A549 (cell line): ENCODE results near the gene XPNPEP2. TPM values are rescaled to one million over a fixed set of nuclear protein-coding genes. Genes with fewer than 3 reads are reported as not detected.

Experiments
- ATAC-seq, 2 experiments: fragments of 200-7000 bp in 1 of 2; fragments of >200 bp in 1 of 2; cut with Nextera tagmentation in 1 of 2; cut with Tn5 transposase in 1 of 2; 3 replicates each; pipeline versions ENCODE4 v1.8.0 to v1.9.1; 2018 to 2020; ENCODE audit warnings: mild to moderate bottlenecking in 1 of 2, moderate library complexity in 1 of 2
- CTCF ChIA-PET: fragments of 300-600 bp; sonication (Branson Sonifier 250); formaldehyde crosslinking; extraction: SDS; loops from one replicate; lab custom pipeline; 2021; ENCODE audit warnings: antibody characterized with exemption, inconsistent platforms; lab: Yijun Ruan, JAX
- POLR2A ChIA-PET: fragments of 350-600 bp; formaldehyde crosslinking; extraction: SDS; loops from one replicate; lab custom pipeline; 2021; ENCODE audit warnings: antibody characterized with exemption, inconsistent platforms; lab: Yijun Ruan, JAX
- DNase-seq, 2 experiments: peaks; one replicate each; pipeline versions ENCODE4 v3.0.0 to v3.0.0-alpha.2; 2011 to 2016; ENCODE audit warnings: low read depth in 1 of 2, low spot score in 1 of 2
- FAIRE-seq: peaks from 2 replicates; lab custom pipeline; 2011; peaks lifted over from hg19 to GRCh38; lab: Jason Lieb, UNC
- H3K27ac ChIP-seq, 2 experiments: fragments of >200 bp; sonication (Bioruptor Twin); formaldehyde crosslinking; 3 replicates each; pipeline ENCODE4 v1.5.1; 2016 to 2017
- H3K4me1 ChIP-seq: fragments of >200 bp; sonication (Bioruptor Twin); formaldehyde crosslinking; 3 replicates; pipeline ENCODE4 v1.6.1; 2016
- H3K4me2 ChIP-seq: fragments of >200 bp; sonication (Bioruptor Twin); formaldehyde crosslinking; 3 replicates; pipeline ENCODE4 v1.6.1; 2016
- H3K4me3 ChIP-seq: fragments of >200 bp; sonication (Bioruptor Twin); formaldehyde crosslinking; 3 replicates; pipeline ENCODE4 v1.5.1; 2016
- H3K9me3 ChIP-seq: fragments of >200 bp; sonication (Bioruptor Twin); formaldehyde crosslinking; 3 replicates; pipeline ENCODE4 v1.6.1; 2016
- BHLHE40 ChIP-seq: IDR thresholded peaks from 2 replicates; pipeline ENCODE4 v1.6.1; 2012; ENCODE audit warnings: low read depth, low read length, inconsistent platforms
- CBX2 ChIP-seq: fragments of 200-600 bp; sonication (generic); IDR thresholded peaks from 2 replicates; pipeline ENCODE4 v1.6.1; 2016; ENCODE audit warnings: low read depth, mild to moderate bottlenecking, borderline replicate concordance
- CBX8 ChIP-seq: fragments of 200-600 bp; sonication (generic); IDR thresholded peaks from 2 replicates; pipeline ENCODE4 v1.6.1; 2016
- EHF ChIP-seq: fragments of 250-450 bp; sonication (Bioruptor Pico); IDR thresholded peaks from 2 replicates; pipeline ENCODE4 v1.5.0; 2020; ENCODE audit warnings: mild to moderate bottlenecking
- ESRRA ChIP-seq: fragments of 150-350 bp; IDR thresholded peaks from 2 replicates; pipeline ENCODE4 v1.6.1; 2014; ENCODE audit warnings: mild to moderate bottlenecking, low read length, borderline replicate concordance
- FOSB ChIP-seq: fragments of 250-450 bp; sonication (Bioruptor Pico); IDR thresholded peaks from 2 replicates; pipeline ENCODE4 v1.5.0; 2020; ENCODE audit warnings: mild to moderate bottlenecking, moderate library complexity
- FOSL2 ChIP-seq, 2 experiments: fragments of 450-650 bp in 1 of 2; fragments of >200 bp in 1 of 2; sonication (Bioruptor Twin) in 1 of 2; formaldehyde crosslinking; IDR thresholded peaks; 2 replicates each; pipeline versions ENCODE4 v1.5.0 to v1.6.1; 2016 to 2020; ENCODE audit warnings: mild to moderate bottlenecking in 1 of 2, moderate library complexity in 1 of 2
- HEYL ChIP-seq: fragments of 250-450 bp; sonication (Bioruptor Pico); IDR thresholded peaks from 2 replicates; pipeline ENCODE4 v1.8.0; 2021; ENCODE audit warnings: mild to moderate bottlenecking, moderate library complexity
- HOXA7 ChIP-seq: fragments of 250-450 bp; sonication (Bioruptor Pico); IDR thresholded peaks from 2 replicates; pipeline ENCODE4 v1.5.0; 2020; ENCODE audit warnings: mild to moderate bottlenecking, moderate library complexity
- HOXB13 ChIP-seq: fragments of 250-450 bp; sonication (Bioruptor Pico); IDR thresholded peaks from 2 replicates; pipeline ENCODE4 v1.5.0; 2020; ENCODE audit warnings: low read depth, mild to moderate bottlenecking, moderate library complexity
- KDM1A ChIP-seq: fragments of 200-600 bp; sonication (generic); IDR thresholded peaks from 2 replicates; pipeline ENCODE4 v1.6.1; 2016; ENCODE audit warnings: low read depth, mild to moderate bottlenecking
- NPAS2 ChIP-seq: fragments of 250-450 bp; sonication (Bioruptor Pico); IDR thresholded peaks from 2 replicates; pipeline ENCODE4 v1.8.0; 2022; ENCODE audit warnings: mild to moderate bottlenecking, moderate library complexity, borderline replicate concordance
- POLR2AphosphoS2 ChIP-seq: conservative IDR thresholded peaks from 2 replicates; pipeline ENCODE4 v1.6.1; 2012; ENCODE audit warnings: low read length, improper control_type of control experiment, inconsistent platforms
- RCOR1 ChIP-seq: fragments of 150-350 bp; IDR thresholded peaks from 2 replicates; pipeline ENCODE4 v1.6.1; 2014; ENCODE audit warnings: antibody characterized with exemption, low read length, low read depth
- RFX5 ChIP-seq: fragments of 450-650 bp; IDR thresholded peaks from 2 replicates; pipeline ENCODE4 v1.7.1; 2014; ENCODE audit warnings: antibody characterized with exemption, mild to moderate bottlenecking, moderate library complexity
- SREBF2 ChIP-seq: fragments of 450-650 bp; IDR thresholded peaks from 2 replicates; pipeline ENCODE4 v1.6.1; 2014; ENCODE audit warnings: mild to moderate bottlenecking, moderate library complexity
- TP53 ChIP-seq: fragments of 250-450 bp; sonication (Bioruptor Pico); IDR thresholded peaks from 2 replicates; pipeline ENCODE4 v1.5.0; 2021; ENCODE audit warnings: mild to moderate bottlenecking, moderate library complexity
- ZFP36 ChIP-seq: fragments of 450-650 bp; IDR thresholded peaks from 2 replicates; pipeline ENCODE4 v1.6.1; 2014; ENCODE audit warnings: borderline replicate concordance; ENCODE audit not compliant: partially characterized antibody
- ZNF302 ChIP-seq: fragments of 250-450 bp; sonication (Bioruptor Pico); IDR thresholded peaks from 2 replicates; pipeline ENCODE4 v1.9.0; 2021; ENCODE audit warnings: inconsistent platforms, mild to moderate bottlenecking, moderate library complexity
- ZSCAN20 ChIP-seq: fragments of 250-450 bp; sonication (Bioruptor Pico); IDR thresholded peaks from 2 replicates; pipeline ENCODE4 v1.8.0; 2022; ENCODE audit warnings: mild to moderate bottlenecking, moderate library complexity
- WGBS: methylation state at CpG from one replicate; pipeline ENCODE4 v1.1.6; 2017; ENCODE audit errors: missing lambda C conversion rate; 5-methylcytosine and 5-hydroxymethylcytosine counted together
- polyA plus RNA-seq, 4 experiments: library from polyadenylated mRNA; depleted of rRNA in 3 of 4; stranded (reverse); fragments of >200 nt; fragmentation: RNase III in 1 of 4; extraction: RNeasy Plus Mini Kit Qiagen cat#74134 plus additional on column Dnase treatment in 1 of 4; gene quantifications; 2 replicates in 3 of 4; 3 replicates in 1 of 4; pipeline ENCODE4 v1.2.3, GENCODE V29; 2011 to 2017
- TF ChIP-seq, protein P1 (sequence below): fragments of 150-350 bp; IDR thresholded peaks from 2 replicates; pipeline ENCODE4 v1.6.1; 2014; ENCODE audit warnings: low read depth, mild to moderate bottlenecking, low read length
- TF ChIP-seq, protein P2 (sequence below): IDR thresholded peaks from 2 replicates; pipeline ENCODE4 v1.6.1; 2012
- TF ChIP-seq, protein P3 (sequence below): fragments of >200 bp; sonication (Bioruptor Twin); formaldehyde crosslinking; IDR thresholded peaks from 3 replicates; pipeline ENCODE4 v1.5.1; 2016
- TF ChIP-seq, protein P4 (sequence below): fragments of 450-650 bp; IDR thresholded peaks from 2 replicates; pipeline ENCODE4 v1.6.1; 2014; ENCODE audit warnings: antibody characterized with exemption
- TF ChIP-seq, protein P5 (sequence below): fragments of 200-600 bp; sonication (generic); IDR thresholded peaks from 2 replicates; pipeline ENCODE4 v1.6.1; 2016; ENCODE audit warnings: antibody characterized with exemption, mild to moderate bottlenecking, moderate library complexity

The XPNPEP2 gene
- polyA plus RNA-seq, 2 of the 4 experiments (the other 2 are of a cell fraction), result not detected

DNA sequence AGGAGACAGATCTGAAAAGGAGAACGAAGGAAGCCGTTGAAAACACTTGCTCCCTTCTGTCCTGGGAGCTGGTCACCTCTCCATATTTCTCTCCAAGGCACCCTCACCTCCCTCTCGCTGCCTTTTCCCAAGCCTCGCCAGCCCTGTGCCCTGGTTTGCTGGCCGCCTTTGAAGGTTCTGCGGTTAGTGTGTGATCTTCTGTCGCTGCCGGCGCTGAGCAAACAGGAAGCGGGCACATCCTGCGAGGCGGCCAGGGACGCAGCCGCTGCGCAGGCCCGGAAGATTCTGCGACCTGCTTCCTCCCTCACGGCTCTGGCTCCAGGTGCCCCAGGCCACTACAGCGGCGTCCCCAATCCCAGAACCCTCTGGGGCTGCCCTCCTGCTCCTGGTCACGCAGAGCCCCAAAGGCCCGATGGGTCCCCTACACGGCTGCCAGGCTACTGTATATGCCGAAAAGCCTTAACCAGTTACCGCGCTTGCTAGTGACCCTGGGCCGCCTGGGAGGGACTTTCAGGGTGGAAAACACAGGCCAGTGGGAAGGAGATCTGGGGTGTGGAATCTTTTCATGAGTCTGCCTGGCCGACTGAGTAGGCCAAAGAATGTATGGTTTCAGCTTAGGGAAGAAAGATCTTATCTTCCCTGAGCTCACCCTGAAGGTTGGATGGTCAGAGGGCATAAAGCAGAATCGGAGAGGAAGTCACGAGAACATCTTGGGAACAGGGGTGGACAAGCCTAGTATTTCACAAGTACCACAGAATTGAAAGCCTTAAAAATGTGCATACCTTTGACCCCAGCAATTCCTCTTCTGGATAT, 38.6 kb downstream of the XPNPEP2 start:
- CTCF ChIA-PET, result interaction anchor here (1.3 kb wide), 1 partner anchor 24 kb away, joined by 3 read pairs; no protein-coding TSS in a partner anchor
- H3K4me2 ChIP-seq, result no peak overlapping the region
- DNase-seq, result no peak
- H3K4me1 ChIP-seq, result no peaks in the 10 kb centered on the region
- no peak overlapping the region for H3K4me3 ChIP-seq
- no peaks in the 10 kb centered on the region for H3K9me3 ChIP-seq
- TF ChIP-seq HEYL (CRISPR knock-in tag) (no peak), CBX8 (no peak)
- TF ChIP-seq, all 56 proteins: peak for 0
- ATAC-seq, result no peak
- H3K27ac ChIP-seq, result no peak overlapping the region
- no peak for FAIRE-seq
- POLR2A ChIA-PET, result no interaction called here
- WGBS, result 83% methylated on average over 26 of the region's 30 CpGs

DNA sequence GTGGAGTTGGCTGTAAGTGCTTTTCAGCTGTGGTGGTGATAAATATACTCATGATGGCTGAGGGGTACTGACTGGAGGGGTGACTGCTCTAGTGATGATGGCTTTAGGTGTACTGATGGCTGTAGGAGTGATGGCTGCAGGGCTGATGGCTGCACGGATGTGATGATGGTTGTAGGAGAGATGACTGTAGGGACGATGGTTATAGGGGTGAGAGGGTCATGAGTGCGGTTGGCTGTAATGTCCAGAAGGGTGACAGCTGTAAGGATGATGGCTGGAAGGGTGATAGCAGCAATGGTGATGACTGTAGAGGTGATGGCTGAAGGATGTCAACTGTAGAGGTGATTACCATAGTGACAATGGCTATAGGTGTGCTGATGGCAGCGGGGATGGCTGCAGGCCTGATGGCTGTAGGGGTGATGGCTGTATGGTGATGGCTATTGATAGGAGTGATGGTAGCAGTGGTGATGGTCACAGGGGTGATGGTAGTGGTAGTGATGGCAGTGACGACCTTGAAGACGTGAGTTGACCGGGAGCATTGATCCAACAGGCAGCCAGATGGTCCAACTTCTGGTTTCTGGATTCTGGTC, 40.4 kb downstream of the XPNPEP2 start:
- H3K4me3 ChIP-seq, result no peak overlapping the region
- WGBS, result 57% methylated on average over 7 of the region's 7 CpGs
- no peaks in the 10 kb centered on the region for H3K4me1 ChIP-seq
- no peak overlapping the region for H3K4me2 ChIP-seq
- DNase-seq (no peak), FAIRE-seq (no peak)
- POLR2A ChIA-PET, result no interaction called here
- H3K9me3 ChIP-seq, result no peaks in the 10 kb centered on the region
- TF ChIP-seq NPAS2 (no peak), POLR2AphosphoS2 (no peak), RFX5 (no peak), HOXB13 (CRISPR knock-in tag) (no peak), KDM1A (no peak), SREBF2 (no peak), HEYL (CRISPR knock-in tag) (no peak), ZFP36 (no peak), EHF (CRISPR knock-in tag) (no peak), FOSB (no peak), ZNF302 (CRISPR knock-in tag) (no peak), HOXA7 (CRISPR knock-in tag) (no peak), CBX2 (no peak), FOSL2 (IDR thresholded peaks at IDR 0.05) (no peak), FOSL2 (CRISPR knock-in tag; IDR thresholded peaks at IDR 0.05) (no peak), RCOR1 (no peak)
- TF ChIP-seq, protein P1, sequence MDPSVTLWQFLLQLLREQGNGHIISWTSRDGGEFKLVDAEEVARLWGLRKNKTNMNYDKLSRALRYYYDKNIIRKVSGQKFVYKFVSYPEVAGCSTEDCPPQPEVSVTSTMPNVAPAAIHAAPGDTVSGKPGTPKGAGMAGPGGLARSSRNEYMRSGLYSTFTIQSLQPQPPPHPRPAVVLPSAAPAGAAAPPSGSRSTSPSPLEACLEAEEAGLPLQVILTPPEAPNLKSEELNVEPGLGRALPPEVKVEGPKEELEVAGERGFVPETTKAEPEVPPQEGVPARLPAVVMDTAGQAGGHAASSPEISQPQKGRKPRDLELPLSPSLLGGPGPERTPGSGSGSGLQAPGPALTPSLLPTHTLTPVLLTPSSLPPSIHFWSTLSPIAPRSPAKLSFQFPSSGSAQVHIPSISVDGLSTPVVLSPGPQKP, result no peak
- TF ChIP-seq, protein P2, sequence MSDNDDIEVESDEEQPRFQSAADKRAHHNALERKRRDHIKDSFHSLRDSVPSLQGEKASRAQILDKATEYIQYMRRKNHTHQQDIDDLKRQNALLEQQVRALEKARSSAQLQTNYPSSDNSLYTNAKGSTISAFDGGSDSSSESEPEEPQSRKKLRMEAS, result no peak
- TF ChIP-seq, protein P3, sequence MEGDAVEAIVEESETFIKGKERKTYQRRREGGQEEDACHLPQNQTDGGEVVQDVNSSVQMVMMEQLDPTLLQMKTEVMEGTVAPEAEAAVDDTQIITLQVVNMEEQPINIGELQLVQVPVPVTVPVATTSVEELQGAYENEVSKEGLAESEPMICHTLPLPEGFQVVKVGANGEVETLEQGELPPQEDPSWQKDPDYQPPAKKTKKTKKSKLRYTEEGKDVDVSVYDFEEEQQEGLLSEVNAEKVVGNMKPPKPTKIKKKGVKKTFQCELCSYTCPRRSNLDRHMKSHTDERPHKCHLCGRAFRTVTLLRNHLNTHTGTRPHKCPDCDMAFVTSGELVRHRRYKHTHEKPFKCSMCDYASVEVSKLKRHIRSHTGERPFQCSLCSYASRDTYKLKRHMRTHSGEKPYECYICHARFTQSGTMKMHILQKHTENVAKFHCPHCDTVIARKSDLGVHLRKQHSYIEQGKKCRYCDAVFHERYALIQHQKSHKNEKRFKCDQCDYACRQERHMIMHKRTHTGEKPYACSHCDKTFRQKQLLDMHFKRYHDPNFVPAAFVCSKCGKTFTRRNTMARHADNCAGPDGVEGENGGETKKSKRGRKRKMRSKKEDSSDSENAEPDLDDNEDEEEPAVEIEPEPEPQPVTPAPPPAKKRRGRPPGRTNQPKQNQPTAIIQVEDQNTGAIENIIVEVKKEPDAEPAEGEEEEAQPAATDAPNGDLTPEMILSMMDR, result no peak
- TF ChIP-seq, all 56 proteins: peak for 0
- no peak for ATAC-seq
- CTCF ChIA-PET, result interaction anchor here (0.6 to 0.9 kb wide), 3 partner anchors 12 to 247 kb away, joined by 3 read pairs; no protein-coding TSS in a partner anchor
- H3K27ac ChIP-seq, result no peak overlapping the region

DNA sequence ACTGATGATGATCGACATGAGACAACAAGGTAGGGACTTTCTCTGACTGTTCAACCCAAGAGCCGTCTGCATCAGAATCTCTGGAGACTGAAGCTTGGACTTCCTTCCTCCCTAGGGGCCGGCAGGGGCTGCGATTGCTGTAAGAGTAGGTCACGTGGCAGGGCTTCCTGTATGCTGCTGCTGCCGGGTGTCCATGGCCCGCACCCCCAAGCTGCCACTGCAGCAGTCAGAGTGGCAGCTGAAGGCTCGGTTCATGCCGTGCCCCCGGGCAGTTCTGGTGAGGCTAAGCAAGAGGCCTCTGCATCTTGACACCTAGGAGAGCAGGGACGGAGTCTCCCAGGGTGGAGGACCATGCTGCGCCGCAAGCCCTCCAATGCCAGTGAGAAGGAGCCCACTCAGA, 41.0 kb downstream of the XPNPEP2 start, which contains the start of gene SASH3:
TSS of gene SASH3 (plus strand) at position 203 of the 400 bp plus-strand sequence. CDS start at position 352, 149 bp downstream.
- no peak within 1 kb of the TSS for H3K4me2 ChIP-seq
- ATAC-seq (no peak), FAIRE-seq (no peak), DNase-seq (no peak)
- POLR2A ChIA-PET, result no interaction called here
- no peaks in the 10 kb centered on the region for H3K4me1 ChIP-seq
- H3K27ac ChIP-seq, result no peak within 1 kb of the TSS
- no peaks in the 10 kb centered on the region for H3K9me3 ChIP-seq
- WGBS, result 66% methylated on average over 12 of the region's 13 CpGs
- CTCF ChIA-PET, result interaction anchor here (1.0 to 1.3 kb wide), 2 partner anchors 45 to 54 kb away, joined by 3 read pairs; no protein-coding TSS in a partner anchor
- H3K4me3 ChIP-seq, result no peak within 1 kb of the TSS
- TF ChIP-seq TP53, result no peak
- no peak for TF ChIP-seq HEYL (CRISPR knock-in tag)
- TF ChIP-seq BHLHE40, result no peak
- no peak for TF ChIP-seq ESRRA
- TF ChIP-seq, protein P4, sequence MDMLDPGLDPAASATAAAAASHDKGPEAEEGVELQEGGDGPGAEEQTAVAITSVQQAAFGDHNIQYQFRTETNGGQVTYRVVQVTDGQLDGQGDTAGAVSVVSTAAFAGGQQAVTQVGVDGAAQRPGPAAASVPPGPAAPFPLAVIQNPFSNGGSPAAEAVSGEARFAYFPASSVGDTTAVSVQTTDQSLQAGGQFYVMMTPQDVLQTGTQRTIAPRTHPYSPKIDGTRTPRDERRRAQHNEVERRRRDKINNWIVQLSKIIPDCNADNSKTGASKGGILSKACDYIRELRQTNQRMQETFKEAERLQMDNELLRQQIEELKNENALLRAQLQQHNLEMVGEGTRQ, result no peak
- no peak for TF ChIP-seq CBX2
- no peak for TF ChIP-seq HOXA7 (CRISPR knock-in tag)
- TF ChIP-seq, protein P5, sequence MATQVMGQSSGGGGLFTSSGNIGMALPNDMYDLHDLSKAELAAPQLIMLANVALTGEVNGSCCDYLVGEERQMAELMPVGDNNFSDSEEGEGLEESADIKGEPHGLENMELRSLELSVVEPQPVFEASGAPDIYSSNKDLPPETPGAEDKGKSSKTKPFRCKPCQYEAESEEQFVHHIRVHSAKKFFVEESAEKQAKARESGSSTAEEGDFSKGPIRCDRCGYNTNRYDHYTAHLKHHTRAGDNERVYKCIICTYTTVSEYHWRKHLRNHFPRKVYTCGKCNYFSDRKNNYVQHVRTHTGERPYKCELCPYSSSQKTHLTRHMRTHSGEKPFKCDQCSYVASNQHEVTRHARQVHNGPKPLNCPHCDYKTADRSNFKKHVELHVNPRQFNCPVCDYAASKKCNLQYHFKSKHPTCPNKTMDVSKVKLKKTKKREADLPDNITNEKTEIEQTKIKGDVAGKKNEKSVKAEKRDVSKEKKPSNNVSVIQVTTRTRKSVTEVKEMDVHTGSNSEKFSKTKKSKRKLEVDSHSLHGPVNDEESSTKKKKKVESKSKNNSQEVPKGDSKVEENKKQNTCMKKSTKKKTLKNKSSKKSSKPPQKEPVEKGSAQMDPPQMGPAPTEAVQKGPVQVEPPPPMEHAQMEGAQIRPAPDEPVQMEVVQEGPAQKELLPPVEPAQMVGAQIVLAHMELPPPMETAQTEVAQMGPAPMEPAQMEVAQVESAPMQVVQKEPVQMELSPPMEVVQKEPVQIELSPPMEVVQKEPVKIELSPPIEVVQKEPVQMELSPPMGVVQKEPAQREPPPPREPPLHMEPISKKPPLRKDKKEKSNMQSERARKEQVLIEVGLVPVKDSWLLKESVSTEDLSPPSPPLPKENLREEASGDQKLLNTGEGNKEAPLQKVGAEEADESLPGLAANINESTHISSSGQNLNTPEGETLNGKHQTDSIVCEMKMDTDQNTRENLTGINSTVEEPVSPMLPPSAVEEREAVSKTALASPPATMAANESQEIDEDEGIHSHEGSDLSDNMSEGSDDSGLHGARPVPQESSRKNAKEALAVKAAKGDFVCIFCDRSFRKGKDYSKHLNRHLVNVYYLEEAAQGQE, result no peak
- TF ChIP-seq RCOR1, result no peak
- TF ChIP-seq ZSCAN20, result no peak
